LNCAP (cell line): ENCODE results near the gene ZNF414.

Source experiments
- TF ChIP-seq, protein P1 (sequence below): fragments of 450-650 bp; IDR thresholded peaks from 2 replicates; pipeline ENCODE4 v1.5.1; 2017; ENCODE audit warnings: mild to moderate bottlenecking

ZNF414 gene

DNA sequence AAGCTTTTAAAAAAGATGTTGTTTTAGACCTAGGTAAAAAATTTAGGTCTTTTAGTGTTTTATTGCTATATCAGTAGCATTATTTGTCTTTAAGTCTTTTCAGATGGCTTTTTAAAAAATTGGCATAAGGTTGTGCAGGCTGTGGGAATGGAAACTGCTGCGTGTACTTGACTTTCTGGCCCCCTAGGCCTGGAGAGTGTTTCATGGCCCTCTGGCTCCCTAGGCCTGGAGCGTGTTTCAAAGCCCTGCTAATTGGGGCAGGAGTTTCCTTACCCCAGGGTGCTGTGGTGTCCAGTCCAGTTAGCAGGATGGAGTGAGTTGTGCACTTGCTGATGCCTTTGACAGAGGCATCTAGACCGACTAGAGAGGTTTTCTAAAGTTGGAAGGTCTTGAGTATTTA is 35.4 kb downstream of the ZNF414 start:
- TF ChIP-seq, protein P1, sequence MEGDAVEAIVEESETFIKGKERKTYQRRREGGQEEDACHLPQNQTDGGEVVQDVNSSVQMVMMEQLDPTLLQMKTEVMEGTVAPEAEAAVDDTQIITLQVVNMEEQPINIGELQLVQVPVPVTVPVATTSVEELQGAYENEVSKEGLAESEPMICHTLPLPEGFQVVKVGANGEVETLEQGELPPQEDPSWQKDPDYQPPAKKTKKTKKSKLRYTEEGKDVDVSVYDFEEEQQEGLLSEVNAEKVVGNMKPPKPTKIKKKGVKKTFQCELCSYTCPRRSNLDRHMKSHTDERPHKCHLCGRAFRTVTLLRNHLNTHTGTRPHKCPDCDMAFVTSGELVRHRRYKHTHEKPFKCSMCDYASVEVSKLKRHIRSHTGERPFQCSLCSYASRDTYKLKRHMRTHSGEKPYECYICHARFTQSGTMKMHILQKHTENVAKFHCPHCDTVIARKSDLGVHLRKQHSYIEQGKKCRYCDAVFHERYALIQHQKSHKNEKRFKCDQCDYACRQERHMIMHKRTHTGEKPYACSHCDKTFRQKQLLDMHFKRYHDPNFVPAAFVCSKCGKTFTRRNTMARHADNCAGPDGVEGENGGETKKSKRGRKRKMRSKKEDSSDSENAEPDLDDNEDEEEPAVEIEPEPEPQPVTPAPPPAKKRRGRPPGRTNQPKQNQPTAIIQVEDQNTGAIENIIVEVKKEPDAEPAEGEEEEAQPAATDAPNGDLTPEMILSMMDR = no peak

GRCh38 chr19:8477889-8478288 is 36.1 kb downstream of the ZNF414 start:
- TF ChIP-seq, protein P1 = no peak

GRCh38 chr19:8476524-8476923 is 37.4 kb downstream of the ZNF414 start:
- TF ChIP-seq, protein P1 = no peak

- TF ChIP-seq, protein P1 = no peak
These were observed 39.0 kb downstream of the ZNF414 start for GRCh38 chr19:8475005-8475404.

DNA sequence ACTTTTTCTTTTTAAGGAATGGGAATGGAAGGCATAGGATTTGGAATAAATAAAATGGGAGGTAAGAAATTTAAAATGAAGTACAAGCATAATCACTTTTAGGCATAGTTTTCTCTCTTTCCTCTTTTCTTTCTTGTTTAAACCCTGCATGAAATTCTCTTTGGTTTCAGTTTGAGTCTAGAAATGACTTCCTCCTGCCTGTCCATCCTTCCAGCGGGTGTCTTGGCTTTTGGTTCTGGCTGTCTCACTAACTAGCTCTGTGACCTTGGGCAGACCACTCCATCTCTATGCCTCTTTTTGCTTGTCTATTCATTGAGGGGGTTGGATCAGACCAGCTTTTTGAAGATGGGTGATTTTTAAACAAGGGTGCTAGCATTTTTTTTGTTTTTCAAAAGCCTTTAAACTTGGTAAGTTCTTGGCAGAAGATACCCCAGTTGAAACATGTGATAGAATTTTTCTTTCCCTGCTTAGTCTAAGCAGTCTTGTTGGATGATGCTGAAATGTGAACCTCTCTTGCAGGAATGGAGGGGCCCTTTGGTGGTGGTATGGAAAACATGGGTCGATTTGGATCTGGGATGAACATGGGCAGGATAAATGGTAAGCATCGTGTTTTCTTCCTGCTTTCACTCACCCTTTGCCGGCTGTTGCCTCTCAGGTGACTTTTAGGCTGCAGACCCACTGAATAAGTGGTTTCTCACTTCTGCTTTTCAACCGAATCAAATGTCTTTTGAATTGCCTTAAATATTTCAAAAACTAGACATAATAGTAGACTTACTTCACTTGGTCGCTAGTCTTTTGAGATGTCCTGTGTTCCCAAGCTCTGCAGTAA is 40.1 kb downstream of the ZNF414 start:
- TF ChIP-seq, protein P1 = no peak

- TF ChIP-seq, protein P1 = no peak
These were observed 44.2 kb downstream of the ZNF414 start for GRCh38 chr19:8469613-8470368.

GRCh38 chr19:8468761-8469373 is 45.1 kb downstream of the ZNF414 start:
- TF ChIP-seq, protein P1 = no peak
